ENCODE measurements around the gene ZNF184.
A peak's percentile ranks its signal among the peaks of the same experiment; 100 is the strongest.

Gene ZNF184

DNA sequence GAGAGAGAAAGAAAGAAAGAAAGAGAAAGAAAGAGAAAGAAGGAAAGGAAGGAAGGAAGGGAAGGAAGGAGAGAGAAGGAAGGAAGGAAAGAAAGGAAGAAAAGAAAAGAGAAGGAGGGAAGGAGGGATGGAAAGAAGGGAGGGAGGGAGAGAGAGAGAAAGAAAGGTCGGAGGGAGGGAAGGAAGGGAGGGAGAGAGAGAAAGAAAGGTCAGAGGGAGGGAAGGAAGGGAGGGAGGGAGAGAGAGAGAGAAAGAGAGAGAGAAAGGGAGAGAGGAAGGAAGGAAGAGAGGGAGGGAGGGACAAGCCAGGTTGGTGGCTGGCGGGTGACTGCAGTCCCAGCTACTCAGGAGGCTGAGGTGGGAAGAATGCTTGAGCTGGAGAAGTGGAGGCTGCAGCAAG, 27.3 kb upstream of the ZNF184 start:
- DNase-seq: no peak
- no peaks in the 10 kb centered on the region for H3K79me1 ChIP-seq (replicated peaks; ENCODE audit: low read length, poor library complexity, severe bottlenecking)
- WGBS: 8% methylated on average over 1 of the region's 2 CpGs
- no peak overlapping the region for H3K4ac ChIP-seq (ENCODE audit: low read depth in 1 of 2, low read length in 2 of 2)
- no peak overlapping the region for H2BK120ac ChIP-seq (ENCODE audit: low read depth, low read length)
- peaks cover 0 to 9% of the 10 kb centered on the region in 2 experiments for H3K27me3 ChIP-seq (ENCODE audit: control insufficient read depth in 1 of 2, insufficient read depth in 1 of 2, low read length in 2 of 2)
- H3K4me3 ChIP-seq (ENCODE audit: insufficient read depth in 1 of 2, low read depth in 1 of 2, low read length in 2 of 2): no peak overlapping the region
- no peaks in the 10 kb centered on the region for H3K4me1 ChIP-seq (ENCODE audit: control insufficient read depth, insufficient read depth, low read depth, low read length)
- H3K27ac ChIP-seq (ENCODE audit: low read length, poor library complexity, severe bottlenecking): no peak overlapping the region
- no peak overlapping the region for H3K9ac ChIP-seq (ENCODE audit: low read length)
- H3K9me3 ChIP-seq (ENCODE audit: control insufficient read depth, low read length): no peaks in the 10 kb centered on the region
- no peak overlapping the region for H2AK5ac ChIP-seq (ENCODE audit: low read length, severe bottlenecking)
- no peak overlapping the region for H2BK12ac ChIP-seq (ENCODE audit: low read length in 2 of 2)
- no peak overlapping the region for H3K14ac ChIP-seq (ENCODE audit: low read length in 2 of 2)
- H3K36me3 ChIP-seq (ENCODE audit: control insufficient read depth in 1 of 2, insufficient read depth in 2 of 2, low read depth in 1 of 2, low read length in 2 of 2): no peaks in the 10 kb centered on the region
- H2AFZ ChIP-seq (ENCODE audit: low read depth, low read length): no peak overlapping the region
- H4K91ac ChIP-seq (ENCODE audit: low read length): no peak overlapping the region
- H3K18ac ChIP-seq (ENCODE audit: low read depth in 1 of 2, low read length in 2 of 2): no peak overlapping the region
- H3K4me2 ChIP-seq (ENCODE audit: low read length, poor library complexity, severe bottlenecking): no peak overlapping the region
- H2BK5ac ChIP-seq (ENCODE audit: low read depth, low read length, poor library complexity, severe bottlenecking): no peak overlapping the region
- no peak overlapping the region for H3K23ac ChIP-seq (ENCODE audit: low read length in 2 of 2)
- no peak overlapping the region for H2BK15ac ChIP-seq (ENCODE audit: low read depth, poor library complexity, severe bottlenecking)
- no peak overlapping the region for H4K8ac ChIP-seq (ENCODE audit: low read length)

DNA sequence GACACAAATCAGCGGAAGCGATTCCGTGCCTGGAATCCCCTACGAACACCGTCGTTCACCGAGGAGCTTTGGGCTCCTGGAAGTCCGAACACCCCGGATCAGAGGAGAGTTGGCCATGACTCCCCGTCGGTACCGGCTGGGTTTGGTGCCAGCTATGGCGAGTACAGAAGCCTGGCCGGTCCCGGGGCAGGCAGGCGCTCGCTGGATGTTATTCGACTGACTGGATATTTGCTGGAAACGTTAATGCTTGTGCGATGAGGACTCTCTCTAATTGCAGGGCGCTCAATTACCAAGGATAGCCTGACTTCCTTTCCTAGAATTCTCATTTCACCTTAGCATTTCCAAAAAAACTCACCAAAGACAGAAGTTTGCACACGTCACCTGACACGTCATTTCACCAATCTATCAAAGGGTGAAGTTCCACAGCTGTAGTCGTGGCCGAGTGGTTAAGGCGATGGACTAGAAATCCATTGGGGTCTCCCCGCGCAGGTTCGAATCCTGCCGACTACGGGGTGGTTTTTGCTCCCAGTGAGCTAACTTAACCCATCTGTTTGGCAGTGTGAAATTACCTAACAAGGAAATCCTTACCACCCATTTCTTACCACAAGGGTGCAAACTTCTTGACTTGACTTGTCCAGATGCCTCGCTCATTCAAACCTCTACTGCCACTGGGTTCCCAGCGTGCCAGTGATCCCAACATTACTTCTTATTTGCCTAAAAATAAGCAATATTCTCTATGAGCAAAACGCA, 22.7 kb upstream of the ZNF184 start:
- no peaks in the 10 kb centered on the region for H3K4me1 ChIP-seq (ENCODE audit: control insufficient read depth, insufficient read depth, low read depth, low read length)

DNA sequence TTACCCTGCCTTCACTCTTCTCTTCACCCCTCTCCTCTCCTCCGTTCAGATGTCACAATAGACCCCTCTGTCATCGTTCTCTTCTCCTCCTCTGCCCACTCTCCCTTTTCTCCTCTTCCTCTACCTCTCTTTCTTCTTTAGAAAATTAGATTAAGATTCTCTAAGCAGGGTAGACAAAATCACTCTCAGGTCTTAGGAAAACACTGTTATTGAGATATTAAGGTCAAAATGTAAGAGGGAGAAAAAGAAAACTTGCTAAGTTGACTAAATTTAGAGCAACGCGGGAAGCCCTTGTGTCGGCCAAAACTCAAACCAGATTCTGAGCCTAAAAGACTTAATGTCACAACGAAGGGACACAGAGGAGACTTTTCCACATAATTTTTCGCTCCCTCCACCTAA, 22.1 kb upstream of the ZNF184 start:
- Histone ChIP-seq H4K91ac (ENCODE audit: low read length) (no peak overlapping the region), H3K27ac (ENCODE audit: low read length, poor library complexity, severe bottlenecking) (no peak overlapping the region), H3K27me3 (ENCODE audit: control insufficient read depth in 1 of 2, insufficient read depth in 1 of 2, low read length in 2 of 2) (peaks cover 0 to 18% of the 10 kb centered on the region in 2 experiments), H2BK15ac (ENCODE audit: low read depth, poor library complexity, severe bottlenecking) (no peak overlapping the region), H2BK5ac (ENCODE audit: low read depth, low read length, poor library complexity, severe bottlenecking) (no peak overlapping the region), H3K4me2 (ENCODE audit: low read length, poor library complexity, severe bottlenecking) (peak overlapping the region; percentile 90), H4K8ac (ENCODE audit: low read length) (no peak overlapping the region), H3K18ac (ENCODE audit: low read depth in 1 of 2, low read length in 2 of 2) (no peak overlapping the region), H3K36me3 (ENCODE audit: control insufficient read depth in 1 of 2, insufficient read depth in 2 of 2, low read depth in 1 of 2, low read length in 2 of 2) (no peaks in the 10 kb centered on the region), H3K23ac (ENCODE audit: low read length in 2 of 2) (no peak overlapping the region), H3K4me1 (ENCODE audit: control insufficient read depth, insufficient read depth, low read depth, low read length) (no peaks in the 10 kb centered on the region), H3K4me3 (ENCODE audit: insufficient read depth in 1 of 2, low read depth in 1 of 2, low read length in 2 of 2) (peak overlapping the region; percentile 67 to 84), H2BK12ac (ENCODE audit: low read length in 2 of 2) (no peak overlapping the region), H2AFZ (ENCODE audit: low read depth, low read length) (peak overlapping the region; percentile 86), H2BK120ac (ENCODE audit: low read depth, low read length) (no peak overlapping the region), H2AK5ac (ENCODE audit: low read length, severe bottlenecking) (no peak overlapping the region), H3K9me3 (ENCODE audit: control insufficient read depth, low read length) (no peaks in the 10 kb centered on the region), H3K79me1 (replicated peaks; ENCODE audit: low read length, poor library complexity, severe bottlenecking) (no peaks in the 10 kb centered on the region), H3K9ac (ENCODE audit: low read length) (peak overlapping the region; percentile 90), H3K14ac (ENCODE audit: low read length in 2 of 2) (no peak overlapping the region), H3K4ac (ENCODE audit: low read depth in 1 of 2, low read length in 2 of 2) (no peak overlapping the region)
- DNase-seq: no peak
- WGBS: 0% methylated on average over 7 of the region's 7 CpGs

More for the DNA sequence above, 22.7 kb upstream of the ZNF184 start:
- H3K23ac ChIP-seq (ENCODE audit: low read length in 2 of 2): no peak overlapping the region
- peaks cover 0 to 22% of the 10 kb centered on the region in 2 experiments for H3K27me3 ChIP-seq (ENCODE audit: control insufficient read depth in 1 of 2, insufficient read depth in 1 of 2, low read length in 2 of 2)
- H3K27ac ChIP-seq (ENCODE audit: low read length, poor library complexity, severe bottlenecking): no peak overlapping the region
- no peak overlapping the region for H2BK120ac ChIP-seq (ENCODE audit: low read depth, low read length)
- H2BK5ac ChIP-seq (ENCODE audit: low read depth, low read length, poor library complexity, severe bottlenecking): no peak overlapping the region
- 2% methylated on average over 33 of the region's 34 CpGs for WGBS
- no peak overlapping the region for H4K91ac ChIP-seq (ENCODE audit: low read length)
- H3K9me3 ChIP-seq (ENCODE audit: control insufficient read depth, low read length): no peaks in the 10 kb centered on the region
- no peak overlapping the region for H4K8ac ChIP-seq (ENCODE audit: low read length)
- peak overlapping the region; percentile 67 to 84 for H3K4me3 ChIP-seq (ENCODE audit: insufficient read depth in 1 of 2, low read depth in 1 of 2, low read length in 2 of 2)
- H3K9ac ChIP-seq (ENCODE audit: low read length): peak overlapping the region; percentile 90
- H3K36me3 ChIP-seq (ENCODE audit: control insufficient read depth in 1 of 2, insufficient read depth in 2 of 2, low read depth in 1 of 2, low read length in 2 of 2): no peaks in the 10 kb centered on the region
- DNase-seq: peak; percentile 84
- H2AK5ac ChIP-seq (ENCODE audit: low read length, severe bottlenecking): no peak overlapping the region
- peak overlapping the region; percentile 86 for H2AFZ ChIP-seq (ENCODE audit: low read depth, low read length)
- peak overlapping the region in 1 of 2 experiments; percentile 38 for H3K18ac ChIP-seq (ENCODE audit: low read depth in 1 of 2, low read length in 2 of 2)
- no peak overlapping the region for H3K14ac ChIP-seq (ENCODE audit: low read length in 2 of 2)
- H3K4ac ChIP-seq (ENCODE audit: low read depth in 1 of 2, low read length in 2 of 2): no peak overlapping the region
- no peak overlapping the region for H2BK15ac ChIP-seq (ENCODE audit: low read depth, poor library complexity, severe bottlenecking)
- H3K4me2 ChIP-seq (ENCODE audit: low read length, poor library complexity, severe bottlenecking): peak overlapping the region; percentile 90
- H2BK12ac ChIP-seq (ENCODE audit: low read length in 2 of 2): no peak overlapping the region
- no peaks in the 10 kb centered on the region for H3K79me1 ChIP-seq (replicated peaks; ENCODE audit: low read length, poor library complexity, severe bottlenecking)

DNA sequence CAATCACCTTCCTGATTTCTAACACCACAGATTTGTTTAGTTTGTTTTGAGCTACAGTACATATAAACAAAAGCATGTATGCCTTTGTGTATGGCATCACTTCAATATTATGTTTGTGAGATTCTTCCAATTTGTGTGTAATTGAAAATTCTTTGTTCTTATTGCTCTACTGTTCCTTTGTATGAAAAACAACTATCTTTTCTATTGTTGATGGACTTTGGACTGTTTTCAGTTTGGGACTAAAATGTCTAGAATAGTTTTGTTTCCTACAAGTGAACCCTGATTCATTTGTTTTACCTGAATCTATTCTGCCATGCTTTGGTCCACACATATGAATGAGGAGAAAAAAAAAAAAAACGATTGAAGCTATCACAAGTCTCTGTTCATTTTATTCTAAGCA, 21.2 kb upstream of the ZNF184 start:
- H3K18ac ChIP-seq (ENCODE audit: low read depth in 1 of 2, low read length in 2 of 2): no peak overlapping the region
- no peak overlapping the region for H2BK15ac ChIP-seq (ENCODE audit: low read depth, poor library complexity, severe bottlenecking)
- H2BK12ac ChIP-seq (ENCODE audit: low read length in 2 of 2): no peak overlapping the region
- H3K9me3 ChIP-seq (ENCODE audit: control insufficient read depth, low read length): no peaks in the 10 kb centered on the region
- H3K9ac ChIP-seq (ENCODE audit: low read length): no peak overlapping the region
- H3K4me1 ChIP-seq (ENCODE audit: control insufficient read depth, insufficient read depth, low read depth, low read length): no peaks in the 10 kb centered on the region
- H2AFZ ChIP-seq (ENCODE audit: low read depth, low read length): no peak overlapping the region
- no peak overlapping the region for H4K91ac ChIP-seq (ENCODE audit: low read length)
- H3K4me2 ChIP-seq (ENCODE audit: low read length, poor library complexity, severe bottlenecking): no peak overlapping the region
- H3K27ac ChIP-seq (ENCODE audit: low read length, poor library complexity, severe bottlenecking): no peak overlapping the region
- H2BK120ac ChIP-seq (ENCODE audit: low read depth, low read length): no peak overlapping the region
- DNase-seq: no peak
- no CpG with 5 or more reads among the region's 1 CpG for WGBS
- no peaks in the 10 kb centered on the region for H3K36me3 ChIP-seq (ENCODE audit: control insufficient read depth in 1 of 2, insufficient read depth in 2 of 2, low read depth in 1 of 2, low read length in 2 of 2)
- no peak overlapping the region for H3K14ac ChIP-seq (ENCODE audit: low read length in 2 of 2)
- no peaks in the 10 kb centered on the region for H3K79me1 ChIP-seq (replicated peaks; ENCODE audit: low read length, poor library complexity, severe bottlenecking)
- no peak overlapping the region for H3K4ac ChIP-seq (ENCODE audit: low read depth in 1 of 2, low read length in 2 of 2)
- H3K23ac ChIP-seq (ENCODE audit: low read length in 2 of 2): no peak overlapping the region
- no peak overlapping the region for H3K4me3 ChIP-seq (ENCODE audit: insufficient read depth in 1 of 2, low read depth in 1 of 2, low read length in 2 of 2)
- no peak overlapping the region for H2AK5ac ChIP-seq (ENCODE audit: low read length, severe bottlenecking)
- peaks cover 0 to 18% of the 10 kb centered on the region in 2 experiments for H3K27me3 ChIP-seq (ENCODE audit: control insufficient read depth in 1 of 2, insufficient read depth in 1 of 2, low read length in 2 of 2)
- H4K8ac ChIP-seq (ENCODE audit: low read length): no peak overlapping the region
- no peak overlapping the region for H2BK5ac ChIP-seq (ENCODE audit: low read depth, low read length, poor library complexity, severe bottlenecking)
